Mammary epithelial cell (primary cell): ENCODE results near the gene CD84.

Experiments used
- EZH2 ChIP-seq: IDR thresholded peaks from 2 replicates; pipeline ENCODE4 v1.6.1; 2012; ENCODE audit warnings: low read length, inconsistent platforms, borderline replicate concordance
- TF ChIP-seq, protein P1 (sequence below), 2 donors: IDR thresholded peaks in 1 of 2; conservative IDR thresholded peaks in 1 of 2; 2 replicates each; pipeline ENCODE4 v1.5.1; 2011 to 2012; ENCODE audit warnings: inconsistent platforms in 2 of 2, low read length in 2 of 2, mild to moderate bottlenecking in 2 of 2, control low read depth in 1 of 2, low read depth in 1 of 2; ENCODE audit not compliant: insufficient read depth in 1 of 2; ENCODE audit errors: extremely low read depth in 1 of 2

DNA sequence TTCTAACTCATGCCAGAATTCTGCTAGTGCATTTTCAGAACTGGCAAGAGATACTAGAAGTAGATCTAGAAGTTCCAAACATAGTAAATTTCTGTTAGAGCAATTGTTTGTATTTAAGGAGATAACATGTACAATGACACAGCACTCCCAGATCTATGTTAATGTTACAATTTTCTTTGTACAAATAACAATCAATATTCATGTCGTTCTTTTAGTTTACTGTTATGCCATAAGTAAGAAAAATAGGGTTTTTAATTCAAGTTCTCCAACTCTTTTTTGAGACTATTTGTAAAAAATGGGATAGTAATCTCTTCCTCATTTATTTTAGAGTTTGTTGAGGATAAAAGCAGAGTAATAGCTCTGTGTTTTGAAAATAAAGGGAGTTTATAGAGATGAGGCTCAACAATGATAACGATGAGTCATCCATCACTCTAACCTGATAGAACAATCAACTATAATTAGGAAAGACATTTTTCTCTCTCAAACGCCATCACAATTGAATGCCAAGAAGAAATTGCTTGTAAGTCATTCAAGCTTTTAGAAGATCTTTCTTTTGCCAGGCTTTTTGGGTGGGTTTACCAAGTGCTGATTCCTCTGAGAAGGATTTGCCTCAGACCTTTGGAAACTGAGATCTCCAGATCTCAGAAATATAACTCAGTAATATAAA, 638 bp downstream of the CD84 start:
- TF ChIP-seq, protein P1, sequence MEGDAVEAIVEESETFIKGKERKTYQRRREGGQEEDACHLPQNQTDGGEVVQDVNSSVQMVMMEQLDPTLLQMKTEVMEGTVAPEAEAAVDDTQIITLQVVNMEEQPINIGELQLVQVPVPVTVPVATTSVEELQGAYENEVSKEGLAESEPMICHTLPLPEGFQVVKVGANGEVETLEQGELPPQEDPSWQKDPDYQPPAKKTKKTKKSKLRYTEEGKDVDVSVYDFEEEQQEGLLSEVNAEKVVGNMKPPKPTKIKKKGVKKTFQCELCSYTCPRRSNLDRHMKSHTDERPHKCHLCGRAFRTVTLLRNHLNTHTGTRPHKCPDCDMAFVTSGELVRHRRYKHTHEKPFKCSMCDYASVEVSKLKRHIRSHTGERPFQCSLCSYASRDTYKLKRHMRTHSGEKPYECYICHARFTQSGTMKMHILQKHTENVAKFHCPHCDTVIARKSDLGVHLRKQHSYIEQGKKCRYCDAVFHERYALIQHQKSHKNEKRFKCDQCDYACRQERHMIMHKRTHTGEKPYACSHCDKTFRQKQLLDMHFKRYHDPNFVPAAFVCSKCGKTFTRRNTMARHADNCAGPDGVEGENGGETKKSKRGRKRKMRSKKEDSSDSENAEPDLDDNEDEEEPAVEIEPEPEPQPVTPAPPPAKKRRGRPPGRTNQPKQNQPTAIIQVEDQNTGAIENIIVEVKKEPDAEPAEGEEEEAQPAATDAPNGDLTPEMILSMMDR (conservative IDR thresholded peaks at IDR 0.05 in 1 of 2, IDR thresholded peaks at IDR 0.05 in 1 of 2; ENCODE audit: extremely low read depth in 1 of 2, insufficient read depth in 1 of 2, low read depth in 1 of 2, low read length in 2 of 2): no peak
- no peak for TF ChIP-seq EZH2
